ENCODE data around the gene CNTNAP5. TPM values are rescaled to one million over a fixed set of nuclear protein-coding genes. Genes with fewer than 3 reads are reported as not detected.
"Not testable (repeated sequence)": the region's sequence is repeated elsewhere in the genome, so short reads cannot be mapped to it uniquely, and the experiment has no call there.

The CNTNAP5 gene
- total RNA-seq, 1 donor from 2014 or later, result not detected

DNA sequence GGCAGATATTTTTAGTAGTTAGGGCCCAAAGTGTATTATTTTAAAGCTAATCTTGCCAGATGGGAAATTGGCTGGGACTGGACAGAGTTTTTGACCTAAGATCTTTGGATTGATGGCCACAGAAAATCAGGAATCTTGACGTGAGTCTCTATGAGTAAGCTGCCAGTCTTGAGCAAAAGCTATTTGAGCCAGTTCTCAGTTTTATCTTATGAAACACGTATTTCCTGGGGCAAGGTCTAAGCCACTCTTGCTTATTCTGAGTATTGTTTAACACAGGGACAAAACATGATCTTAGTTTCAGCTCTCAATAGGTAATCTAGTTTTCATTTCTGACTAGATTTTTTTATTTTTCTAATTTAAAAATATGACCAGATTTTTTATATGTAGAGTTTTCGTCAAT is 329.4 kb downstream of the CNTNAP5 start:
- DNase-seq (ENCODE audit: low read depth), result no peak
- TF ChIP-seq, protein P1, sequence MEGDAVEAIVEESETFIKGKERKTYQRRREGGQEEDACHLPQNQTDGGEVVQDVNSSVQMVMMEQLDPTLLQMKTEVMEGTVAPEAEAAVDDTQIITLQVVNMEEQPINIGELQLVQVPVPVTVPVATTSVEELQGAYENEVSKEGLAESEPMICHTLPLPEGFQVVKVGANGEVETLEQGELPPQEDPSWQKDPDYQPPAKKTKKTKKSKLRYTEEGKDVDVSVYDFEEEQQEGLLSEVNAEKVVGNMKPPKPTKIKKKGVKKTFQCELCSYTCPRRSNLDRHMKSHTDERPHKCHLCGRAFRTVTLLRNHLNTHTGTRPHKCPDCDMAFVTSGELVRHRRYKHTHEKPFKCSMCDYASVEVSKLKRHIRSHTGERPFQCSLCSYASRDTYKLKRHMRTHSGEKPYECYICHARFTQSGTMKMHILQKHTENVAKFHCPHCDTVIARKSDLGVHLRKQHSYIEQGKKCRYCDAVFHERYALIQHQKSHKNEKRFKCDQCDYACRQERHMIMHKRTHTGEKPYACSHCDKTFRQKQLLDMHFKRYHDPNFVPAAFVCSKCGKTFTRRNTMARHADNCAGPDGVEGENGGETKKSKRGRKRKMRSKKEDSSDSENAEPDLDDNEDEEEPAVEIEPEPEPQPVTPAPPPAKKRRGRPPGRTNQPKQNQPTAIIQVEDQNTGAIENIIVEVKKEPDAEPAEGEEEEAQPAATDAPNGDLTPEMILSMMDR (IDR thresholded peaks at IDR 0.05; ENCODE audit: insufficient read depth, low read length, poor library complexity, severe bottlenecking), result no peak
- Histone ChIP-seq H3K36me3 (ENCODE audit: control insufficient read depth, insufficient read depth, low read length) (no peaks in the 10 kb centered on the region), H3K27me3 (ENCODE audit: control insufficient read depth, insufficient read depth, low read length) (no peaks in the 10 kb centered on the region), H3K4me3 (ENCODE audit: low read depth, low read length) (no peak overlapping the region)

DNA sequence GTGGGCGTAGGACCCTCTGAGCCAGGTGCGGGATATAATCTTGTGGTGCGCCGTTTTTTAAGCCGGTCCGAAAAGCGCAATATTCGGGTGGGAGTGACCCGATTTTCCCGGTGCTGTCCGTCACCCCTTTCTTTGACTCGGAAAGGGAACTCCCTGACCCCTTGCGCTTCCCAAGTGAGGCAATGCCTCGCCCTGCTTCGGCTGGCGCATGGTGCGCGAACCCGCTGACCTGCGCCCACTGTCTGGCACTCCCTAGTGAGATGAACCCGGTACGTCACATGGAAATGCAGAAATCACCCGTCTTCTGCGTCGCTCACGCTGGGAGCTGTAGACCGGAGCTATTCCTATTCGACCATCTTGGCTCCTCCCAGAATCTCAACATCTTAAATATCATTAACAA is 336.9 kb downstream of the CNTNAP5 start:
- H3K27me3 ChIP-seq (ENCODE audit: control insufficient read depth, insufficient read depth, low read length); H3K4me3 ChIP-seq (ENCODE audit: low read depth, low read length); DNase-seq (ENCODE audit: low read depth); H3K36me3 ChIP-seq (ENCODE audit: control insufficient read depth, insufficient read depth, low read length): not testable (repeated sequence)

DNA sequence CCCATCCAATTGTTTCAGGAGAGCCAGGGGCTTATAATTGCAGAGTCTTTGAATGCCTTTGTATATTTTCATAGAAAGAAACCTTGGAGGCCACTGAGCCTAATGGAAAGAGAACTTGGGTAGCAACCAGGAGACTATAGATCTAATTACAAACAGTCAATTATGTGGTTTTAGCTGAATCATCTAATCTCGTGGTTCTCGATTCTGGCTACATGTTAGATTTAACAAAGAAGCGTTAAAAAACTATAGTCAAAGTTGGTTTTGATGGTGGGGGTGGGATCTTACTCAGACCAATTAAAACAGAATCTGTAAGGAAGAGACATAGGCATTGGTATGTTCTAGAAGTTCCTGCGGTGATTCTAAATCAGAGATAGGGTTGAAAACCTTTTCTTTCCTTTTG is 344.1 kb downstream of the CNTNAP5 start:
- H3K27me3 ChIP-seq (ENCODE audit: control insufficient read depth, insufficient read depth, low read length), result no peaks in the 10 kb centered on the region
- H3K4me3 ChIP-seq (ENCODE audit: low read depth, low read length), result no peak overlapping the region
- DNase-seq (ENCODE audit: low read depth), result no peak
- TF ChIP-seq, protein P1 (IDR thresholded peaks at IDR 0.05; ENCODE audit: insufficient read depth, low read length, poor library complexity, severe bottlenecking), result no peak
- H3K36me3 ChIP-seq (ENCODE audit: control insufficient read depth, insufficient read depth, low read length), result no peaks in the 10 kb centered on the region

DNA sequence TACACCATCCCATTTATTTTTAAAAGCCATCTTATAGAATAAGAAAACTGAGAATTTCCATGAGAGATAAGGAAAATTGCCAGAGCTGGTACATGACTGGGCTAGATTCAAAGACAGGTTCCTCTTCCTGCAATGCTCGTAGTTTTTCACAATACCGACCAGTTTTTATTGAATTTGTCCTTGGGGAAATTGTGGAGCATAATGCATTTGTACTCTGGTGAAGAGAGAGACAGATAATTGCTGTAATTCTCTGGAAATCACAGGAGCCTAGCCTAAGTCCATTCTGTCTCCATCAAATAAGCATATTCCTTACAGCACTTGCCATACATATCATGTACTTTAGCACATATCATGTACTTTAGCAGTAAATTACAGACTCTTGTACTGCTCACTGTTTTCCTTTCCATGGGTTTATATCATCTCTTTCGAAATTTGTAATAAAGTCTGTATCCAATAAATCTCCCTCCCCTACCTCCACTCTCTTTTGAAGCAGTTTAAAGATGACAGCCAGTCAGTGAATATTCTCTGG is 355.2 kb downstream of the CNTNAP5 start:
- no peak for DNase-seq (ENCODE audit: low read depth)
- H3K36me3 ChIP-seq (ENCODE audit: control insufficient read depth, insufficient read depth, low read length), result no peaks in the 10 kb centered on the region
- TF ChIP-seq, protein P1 (IDR thresholded peaks at IDR 0.05; ENCODE audit: insufficient read depth, low read length, poor library complexity, severe bottlenecking), result no peak
- H3K4me3 ChIP-seq (ENCODE audit: low read depth, low read length), result no peak overlapping the region
- no peaks in the 10 kb centered on the region for H3K27me3 ChIP-seq (ENCODE audit: control insufficient read depth, insufficient read depth, low read length)

DNA sequence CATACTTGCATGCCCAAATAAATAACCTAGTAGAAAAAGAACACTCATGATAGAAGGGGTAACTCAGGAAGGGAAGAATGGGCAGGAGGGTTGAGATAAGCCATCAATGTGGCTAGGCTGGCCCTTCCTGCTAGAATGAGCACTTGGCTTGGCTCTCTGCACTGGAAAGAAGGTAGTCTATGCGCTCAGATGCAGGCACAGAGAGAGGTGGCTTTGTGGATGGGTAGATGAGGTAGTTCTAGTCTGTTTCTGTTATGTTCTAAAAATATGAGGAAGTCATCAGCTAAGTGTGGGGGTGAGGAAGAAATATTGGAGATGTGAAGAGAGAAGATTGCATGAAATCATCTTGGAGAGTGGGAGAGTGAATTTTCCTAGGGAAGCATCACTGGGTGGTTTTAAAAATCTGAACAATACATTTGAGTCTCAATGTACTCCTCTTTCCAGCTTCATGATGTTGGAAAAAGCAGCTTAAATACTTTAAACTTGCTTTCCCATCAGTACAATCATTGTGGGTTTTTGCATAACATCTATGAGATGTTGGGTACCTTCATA is 357.1 kb downstream of the CNTNAP5 start:
- TF ChIP-seq, protein P1 (IDR thresholded peaks at IDR 0.05; ENCODE audit: insufficient read depth, low read length, poor library complexity, severe bottlenecking), result no peak
- Histone ChIP-seq H3K4me3 (ENCODE audit: low read depth, low read length) (no peak overlapping the region), H3K36me3 (ENCODE audit: control insufficient read depth, insufficient read depth, low read length) (no peaks in the 10 kb centered on the region), H3K27me3 (ENCODE audit: control insufficient read depth, insufficient read depth, low read length) (no peaks in the 10 kb centered on the region)
- no peak for DNase-seq (ENCODE audit: low read depth)

DNA sequence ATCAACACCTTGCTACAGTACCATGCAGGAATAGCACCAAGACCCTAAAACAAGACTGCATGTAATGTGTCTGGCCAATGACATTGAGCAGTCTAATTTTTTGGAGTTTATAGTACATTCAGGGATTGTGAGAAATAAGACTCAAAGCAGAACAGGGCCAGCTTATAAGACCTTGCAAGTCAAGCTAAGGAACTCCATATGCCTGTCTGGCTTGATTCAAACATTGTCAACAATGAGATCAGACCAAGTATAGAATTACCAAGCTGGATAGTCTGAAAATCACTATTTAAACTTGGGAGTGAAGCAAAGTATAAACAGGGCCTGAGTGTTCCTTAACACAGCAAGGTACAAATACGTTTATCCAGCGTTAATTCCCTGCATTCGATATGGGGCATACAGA is 370.9 kb downstream of the CNTNAP5 start:
- no peaks in the 10 kb centered on the region for H3K27me3 ChIP-seq (ENCODE audit: control insufficient read depth, insufficient read depth, low read length)
- no peak overlapping the region for H3K4me3 ChIP-seq (ENCODE audit: low read depth, low read length)
- H3K36me3 ChIP-seq (ENCODE audit: control insufficient read depth, insufficient read depth, low read length), result no peaks in the 10 kb centered on the region
- TF ChIP-seq, protein P1 (IDR thresholded peaks at IDR 0.05; ENCODE audit: insufficient read depth, low read length, poor library complexity, severe bottlenecking), result no peak
- no peak for DNase-seq (ENCODE audit: low read depth)

Data from kidney epithelial cell (primary cell).